ENCODE measurements around the gene PILRB. TPM values are rescaled to one million over a fixed set of nuclear protein-coding genes. Genes with fewer than 3 reads are reported as not detected.

Gene PILRB
- total RNA-seq, 1 donor from 2014 or later, result 67.2 TPM

GRCh38 chr7:100407285-100408180 lies 49.6 kb downstream of the PILRB start:
- no peaks in the 10 kb centered on the region for H3K36me3 ChIP-seq
- no peaks in the 10 kb centered on the region for H3K9me3 ChIP-seq
- peak; percentile 45 to 63 (median 45) for TF ChIP-seq CTCF (IDR thresholded peaks at IDR 0.05)
- H3K4me3 ChIP-seq, result no peak overlapping the region
- H3K4me1 ChIP-seq, result no peaks in the 10 kb centered on the region
- intact Hi-C loops (cut with DNase I), result no loop called here
- H3K27me3 ChIP-seq, result no peaks in the 10 kb centered on the region
- DNase-seq (ENCODE audit: low spot score in 2 of 2), result peak in 1 of 2 donors; percentile 63
- H3K27ac ChIP-seq, result no peak overlapping the region

- H3K27me3 ChIP-seq, result no peaks in the 10 kb centered on the region
- no peak for TF ChIP-seq CTCF (IDR thresholded peaks at IDR 0.05)
- H3K9me3 ChIP-seq, result no peaks in the 10 kb centered on the region
- H3K4me3 ChIP-seq, result no peak overlapping the region
- no peaks in the 10 kb centered on the region for H3K4me1 ChIP-seq
- peak in 1 of 2 donors; percentile 43 for DNase-seq (ENCODE audit: low spot score in 2 of 2)
- no peak overlapping the region for H3K27ac ChIP-seq
- intact Hi-C loops (cut with DNase I), result no loop called here
- H3K36me3 ChIP-seq, result no peaks in the 10 kb centered on the region
These were observed 53.2 kb downstream of the PILRB start for GRCh38 chr7:100411101-100411500.

- Histone ChIP-seq H3K36me3 (no peaks in the 10 kb centered on the region), H3K4me3 (no peak overlapping the region), H3K4me1 (no peaks in the 10 kb centered on the region), H3K27me3 (no peaks in the 10 kb centered on the region), H3K27ac (no peak overlapping the region), H3K9me3 (no peaks in the 10 kb centered on the region)
- intact Hi-C loops (cut with DNase I), result no loop called here
- no peak for TF ChIP-seq CTCF (IDR thresholded peaks at IDR 0.05)
- no peak for DNase-seq (ENCODE audit: low spot score in 2 of 2)
These were observed 55.4 kb downstream of the PILRB start for GRCh38 chr7:100413346-100413745.

GRCh38 chr7:100413889-100414288 lies 56.0 kb downstream of the PILRB start:
- Histone ChIP-seq H3K4me3 (no peak overlapping the region), H3K4me1 (no peaks in the 10 kb centered on the region), H3K27ac (no peak overlapping the region), H3K36me3 (no peaks in the 10 kb centered on the region), H3K9me3 (no peaks in the 10 kb centered on the region), H3K27me3 (no peaks in the 10 kb centered on the region)
- peak in 1 of 2 donors; percentile 4 for DNase-seq (ENCODE audit: low spot score in 2 of 2)
- intact Hi-C loops (cut with DNase I), result no loop called here
- TF ChIP-seq CTCF (IDR thresholded peaks at IDR 0.05), result no peak

GRCh38 chr7:100415448-100415847 lies 57.5 kb downstream of the PILRB start:
- DNase-seq (ENCODE audit: low spot score in 2 of 2), result no peak
- Histone ChIP-seq H3K27me3 (no peaks in the 10 kb centered on the region), H3K27ac (no peak overlapping the region), H3K9me3 (no peaks in the 10 kb centered on the region), H3K4me3 (no peak overlapping the region), H3K4me1 (no peaks in the 10 kb centered on the region), H3K36me3 (no peaks in the 10 kb centered on the region)
- no peak for TF ChIP-seq CTCF (IDR thresholded peaks at IDR 0.05)
- intact Hi-C loops (cut with DNase I), result no loop called here

Other genes with a start within 250 kb of the PILRB start
- gene TAF6, start 238.8 kb upstream of the PILRB start, total RNA-seq, result 103 TPM
- 1.4 TPM for gene CNPY4, start 238.5 kb upstream of the PILRB start, total RNA-seq
- not detected for gene MBLAC1, start 231.2 kb upstream of the PILRB start, total RNA-seq
- 131 TPM for gene LAMTOR4, start 209.2 kb upstream of the PILRB start, total RNA-seq
- gene TRAPPC14, start 199.4 kb upstream of the PILRB start, total RNA-seq, result 22.0 TPM
- gene GAL3ST4, start 189.5 kb upstream of the PILRB start, total RNA-seq, result 3.5 TPM
- gene GPC2, start 180.7 kb upstream of the PILRB start, total RNA-seq, result not detected
- not detected for gene STAG3, start 180.2 kb upstream of the PILRB start, total RNA-seq
- 27.8 TPM for gene PVRIG, start 138.2 kb upstream of the PILRB start, total RNA-seq
- gene SPDYE3, start 50.4 kb upstream of the PILRB start, total RNA-seq, result not detected
- 25.8 TPM for gene PILRA, start 15.4 kb downstream of the PILRB start, total RNA-seq
- not detected for gene ZCWPW1, start 70.6 kb downstream of the PILRB start, total RNA-seq
- 32.9 TPM for gene MEPCE, start 71.7 kb downstream of the PILRB start, total RNA-seq
- 35.2 TPM for gene PPP1R35, start 78.4 kb downstream of the PILRB start, total RNA-seq
- gene SPACDR, start 106.1 kb downstream of the PILRB start, total RNA-seq, result not detected
- 68.2 TPM for gene TSC22D4, start 121.1 kb downstream of the PILRB start, total RNA-seq
- 0.96 TPM for gene NYAP1, start 125.8 kb downstream of the PILRB start, total RNA-seq
- gene AGFG2, start 181.1 kb downstream of the PILRB start, total RNA-seq, result 30.0 TPM
- gene SAP25, start 215.8 kb downstream of the PILRB start, total RNA-seq, result 11.8 TPM
- 113 TPM for gene LRCH4, start 228.0 kb downstream of the PILRB start, total RNA-seq
- gene FBXO24, start 228.2 kb downstream of the PILRB start, total RNA-seq, result not detected
- gene PCOLCE, start 244.2 kb downstream of the PILRB start, total RNA-seq, result 124 TPM